Measurements from ENCODE around the gene DTWD2.
A peak's percentile ranks its signal among the peaks of the same experiment; 100 is the strongest.
"Not testable (repeated sequence)": the region's sequence is repeated elsewhere in the genome, so short reads cannot be mapped to it uniquely, and the experiment has no call there.

DTWD2 gene, protein sequence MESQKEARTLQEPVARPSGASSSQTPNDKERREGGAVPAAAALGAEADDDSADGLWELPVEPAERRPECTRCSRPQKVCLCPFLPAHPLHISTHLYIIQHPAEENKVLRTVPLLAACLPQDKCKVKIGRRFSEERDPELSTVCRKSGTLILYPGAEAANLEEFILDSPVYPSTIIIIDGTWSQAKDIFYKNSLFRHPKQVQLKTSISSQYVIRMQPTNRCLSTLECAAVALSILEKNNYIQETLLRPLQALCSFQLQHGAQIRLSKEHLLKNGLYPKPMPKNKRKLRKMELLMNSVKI

DNA sequence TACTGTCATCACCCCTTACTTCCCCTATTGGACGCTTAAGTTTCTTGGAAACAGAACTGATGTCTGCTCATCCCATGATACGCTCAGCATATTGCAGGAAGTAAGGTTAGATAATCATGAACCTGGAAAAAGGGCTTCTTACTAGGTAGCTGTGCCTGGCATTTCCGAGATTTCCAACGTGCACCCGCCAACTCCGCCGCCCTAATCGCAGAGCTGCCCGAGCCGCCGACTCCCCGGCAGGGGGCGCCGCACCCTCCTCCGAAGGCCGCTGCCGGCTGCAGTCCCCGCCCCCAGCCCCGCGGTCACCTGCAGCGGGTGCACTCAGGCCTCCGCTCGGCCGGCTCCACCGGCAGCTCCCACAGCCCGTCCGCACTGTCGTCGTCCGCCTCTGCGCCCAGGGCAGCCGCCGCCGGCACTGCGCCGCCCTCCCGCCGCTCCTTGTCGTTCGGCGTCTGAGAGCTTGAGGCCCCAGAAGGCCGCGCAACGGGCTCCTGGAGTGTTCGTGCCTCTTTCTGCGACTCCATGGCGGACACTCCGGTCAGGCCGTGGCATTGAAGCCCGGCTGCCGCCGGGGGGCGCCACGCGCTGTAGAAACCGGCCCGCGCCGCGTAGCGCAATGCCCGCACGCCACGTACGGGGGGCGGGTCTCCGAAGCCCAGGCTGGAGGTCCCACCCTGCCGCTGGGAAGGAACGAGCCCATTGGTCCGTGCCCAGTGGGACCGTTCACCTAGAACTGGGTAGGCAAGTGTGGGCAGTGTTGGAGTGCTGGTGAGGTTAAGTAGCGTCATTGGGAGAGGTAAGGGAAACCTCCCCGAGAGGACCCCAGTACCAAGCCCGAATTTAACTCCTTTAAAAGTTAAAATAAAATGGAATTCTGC, at the start of gene DTWD2:
DTWD2 (minus strand) TSS at position 560 of the 878 bp plus-strand sequence; CDS start at position 524, 36 bp downstream.
- DNase-seq = peak; percentile 91

DNA sequence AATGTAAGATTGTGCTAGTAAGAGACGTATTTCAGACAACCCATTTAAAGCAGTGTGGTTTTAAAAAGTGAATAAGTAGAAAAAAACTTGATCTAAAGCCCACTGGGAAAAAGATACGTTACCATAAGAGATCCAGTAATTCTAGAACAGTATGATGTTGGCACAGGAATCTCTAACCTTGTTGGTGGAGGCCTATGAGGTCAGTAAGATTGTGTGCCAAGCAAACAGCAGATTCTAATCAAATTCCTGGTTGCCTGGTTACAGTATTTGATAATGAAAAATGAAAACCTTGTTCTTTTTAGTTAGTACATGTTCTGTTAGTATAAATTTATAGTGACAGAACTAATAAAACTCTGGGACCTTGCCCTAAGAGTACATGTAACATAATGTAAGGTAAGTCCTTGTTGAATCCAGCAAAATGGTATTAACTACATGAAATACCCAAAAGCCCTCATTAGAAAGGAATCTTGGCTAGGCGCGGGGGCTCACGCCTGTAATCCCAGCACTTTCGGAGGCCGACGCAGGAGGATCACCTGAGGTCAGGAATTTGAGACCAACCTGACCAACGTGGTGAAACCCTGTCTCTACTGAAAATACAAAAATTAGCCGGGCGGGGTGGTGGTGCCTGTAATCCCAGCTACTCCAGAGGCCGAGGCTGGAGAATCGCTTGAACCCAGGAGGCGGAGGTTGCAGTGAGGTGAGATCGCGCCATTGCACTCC, 49.3 kb upstream of the DTWD2 start:
- DNase-seq = no peak

DNA sequence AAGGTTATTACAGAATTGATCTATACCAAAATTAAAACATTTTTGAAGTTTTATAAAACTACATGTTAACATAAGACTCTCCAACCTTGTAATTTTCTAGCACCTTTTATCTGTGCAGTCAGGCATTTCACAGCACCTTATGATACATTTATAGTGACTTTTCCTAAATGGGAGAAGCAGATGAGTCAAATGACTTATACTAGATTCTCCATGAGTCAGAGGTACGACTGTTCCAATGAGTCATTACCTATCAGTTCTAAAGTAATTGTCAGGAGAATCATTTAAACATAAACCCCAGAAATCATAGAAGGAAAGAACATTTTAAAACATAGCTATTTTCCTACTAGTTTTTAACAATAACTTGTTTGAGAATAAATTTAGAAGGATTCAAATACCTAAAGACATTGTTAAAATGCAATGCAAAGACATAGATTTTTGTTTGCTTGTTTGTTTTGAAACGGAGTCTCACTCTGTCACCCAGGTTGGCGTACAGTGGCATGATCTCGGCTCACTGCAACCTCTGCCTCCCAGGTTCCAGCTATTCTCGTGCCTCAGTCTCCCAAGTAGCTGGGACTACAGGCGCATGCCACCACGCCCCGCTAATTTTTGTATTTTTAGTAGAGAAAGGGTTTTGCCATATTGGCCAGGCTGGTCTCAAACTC, 47.9 kb upstream of the DTWD2 start:
- no peak for DNase-seq

DNA sequence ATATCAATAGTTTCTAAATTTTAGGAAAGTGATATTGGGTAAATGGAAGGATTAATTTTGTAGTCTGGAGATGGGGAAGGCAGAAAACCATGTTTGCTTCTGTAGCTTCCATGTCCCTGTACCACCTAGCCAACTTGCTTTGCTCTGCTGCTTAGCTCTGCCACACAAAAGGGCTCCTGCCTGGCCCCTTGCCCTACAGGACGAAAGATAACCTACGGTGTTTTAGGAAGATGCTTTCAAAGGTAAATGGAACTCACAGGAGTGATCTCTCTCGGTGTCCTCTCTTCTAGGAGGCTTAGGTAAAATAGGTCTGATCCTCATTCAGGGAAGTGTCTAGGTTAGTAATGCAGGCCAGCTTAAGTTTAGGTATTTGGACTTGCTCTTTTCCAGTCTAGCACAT, 44.8 kb upstream of the DTWD2 start:
- DNase-seq = no peak

DNA sequence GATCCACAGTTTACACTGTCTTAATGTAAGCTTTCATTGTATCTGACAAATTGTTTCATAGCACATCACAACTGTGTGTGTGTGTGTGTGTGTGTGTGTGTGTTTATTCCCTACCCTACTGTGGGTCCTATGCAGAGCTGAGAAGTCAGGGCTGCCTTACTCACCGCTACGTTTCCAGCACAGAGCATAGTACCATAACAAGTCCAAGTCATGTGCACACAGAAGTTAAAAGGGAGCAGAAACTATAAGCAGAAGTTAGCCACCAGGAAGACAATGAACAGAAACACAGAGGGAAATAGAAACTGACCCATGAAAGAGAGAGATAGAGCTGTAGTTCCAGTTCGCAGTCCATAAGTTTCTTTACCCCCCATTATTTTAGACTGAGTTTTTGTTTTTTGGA, 44.3 kb upstream of the DTWD2 start:
- no peak for DNase-seq

DNA sequence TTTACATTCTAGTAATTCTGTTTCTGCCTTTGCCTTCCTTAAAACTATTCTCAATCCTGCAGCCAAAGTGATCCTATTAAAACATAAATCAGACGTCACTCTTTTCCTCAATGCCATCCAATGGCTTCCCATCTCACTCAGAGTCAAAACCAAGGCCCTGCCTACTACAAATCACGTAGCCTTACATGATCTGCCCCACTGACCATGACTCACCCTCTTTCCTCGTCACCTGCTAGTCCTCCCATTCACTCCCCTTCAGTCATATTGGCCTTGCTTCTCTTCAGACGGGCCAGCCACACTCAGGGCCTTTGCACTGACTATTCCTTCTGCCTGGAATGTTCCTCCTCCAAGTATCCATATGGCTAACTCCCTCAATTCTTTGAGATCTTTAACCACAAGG, 43.6 kb upstream of the DTWD2 start:
- no peak for DNase-seq

DNA sequence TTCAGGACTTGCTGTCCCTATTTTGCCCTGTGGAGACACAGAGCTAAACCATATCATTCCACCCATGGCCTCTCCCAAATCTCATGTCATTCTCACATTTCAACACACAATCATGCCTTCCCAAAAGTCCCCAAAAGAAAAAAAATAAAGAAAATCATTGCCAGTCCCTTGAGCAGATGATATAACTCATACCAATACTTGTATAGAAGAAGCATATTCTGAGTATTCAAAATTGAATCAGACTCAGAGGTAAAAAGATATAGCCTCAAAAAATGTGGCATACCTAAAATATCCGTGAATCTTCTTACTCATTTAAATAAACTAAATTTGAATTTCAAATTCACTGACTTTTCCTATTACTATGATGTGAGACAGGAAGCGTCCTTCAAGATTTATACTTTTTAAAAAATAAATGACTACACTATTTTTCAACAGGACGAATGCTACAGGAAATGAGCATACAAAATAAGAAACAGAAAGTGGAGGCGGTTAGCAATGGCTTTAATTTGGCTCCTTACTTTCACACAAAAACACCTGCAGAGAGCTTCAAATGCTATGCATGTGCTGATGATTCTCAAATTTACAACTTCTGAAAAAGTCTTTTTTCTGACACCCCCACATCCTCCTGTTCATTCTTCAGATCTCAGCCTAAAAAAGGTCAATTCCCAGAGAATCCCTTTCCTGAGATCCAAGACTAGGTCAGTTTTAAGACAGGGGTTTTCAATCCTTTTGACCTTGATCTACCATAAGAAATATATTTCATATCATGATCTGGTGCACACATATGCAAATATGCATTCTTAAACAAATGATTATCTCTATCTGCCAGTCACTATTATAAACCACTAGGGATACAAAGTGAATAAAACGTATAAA, 42.9 kb upstream of the DTWD2 start:
- no peak for DNase-seq

DNA sequence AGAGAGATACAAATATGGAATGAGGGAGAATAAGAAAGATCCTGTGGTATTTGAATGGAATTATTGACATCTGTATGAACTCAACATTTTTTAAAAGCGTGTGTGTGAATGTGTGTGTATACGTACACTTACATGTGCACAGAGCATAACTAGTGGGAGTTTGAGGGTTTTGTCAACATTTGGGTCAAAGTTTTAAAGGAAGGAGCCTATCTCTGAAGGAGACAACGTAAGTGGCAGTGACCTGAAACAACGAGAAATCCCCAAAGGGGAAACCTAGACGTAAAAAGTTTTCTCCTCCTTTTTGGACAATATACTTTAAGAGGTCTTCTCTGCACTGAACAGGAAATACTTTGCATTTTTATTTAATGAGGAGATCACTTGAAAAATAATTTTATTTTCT, 40.2 kb upstream of the DTWD2 start:
- DNase-seq = no peak

DNA sequence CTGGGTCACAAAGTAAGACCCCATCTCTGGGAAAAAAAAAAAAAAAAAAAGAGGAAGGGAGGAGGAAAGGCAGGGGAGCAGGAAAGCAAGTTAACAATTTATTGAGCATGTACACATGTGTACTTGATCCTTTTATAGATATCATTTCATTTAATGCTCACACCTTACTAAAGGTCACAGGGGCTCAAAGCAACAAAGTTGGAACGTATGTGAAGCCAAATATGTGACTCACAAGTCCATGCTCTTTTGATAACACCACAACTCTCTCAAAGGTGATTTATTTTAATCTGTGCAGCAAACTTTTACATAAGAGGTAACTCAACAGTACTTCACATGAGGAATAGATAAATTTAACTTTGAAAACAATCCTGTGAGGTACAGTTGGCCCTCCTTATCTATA, 34.4 kb upstream of the DTWD2 start:
- no peak for DNase-seq

DNA sequence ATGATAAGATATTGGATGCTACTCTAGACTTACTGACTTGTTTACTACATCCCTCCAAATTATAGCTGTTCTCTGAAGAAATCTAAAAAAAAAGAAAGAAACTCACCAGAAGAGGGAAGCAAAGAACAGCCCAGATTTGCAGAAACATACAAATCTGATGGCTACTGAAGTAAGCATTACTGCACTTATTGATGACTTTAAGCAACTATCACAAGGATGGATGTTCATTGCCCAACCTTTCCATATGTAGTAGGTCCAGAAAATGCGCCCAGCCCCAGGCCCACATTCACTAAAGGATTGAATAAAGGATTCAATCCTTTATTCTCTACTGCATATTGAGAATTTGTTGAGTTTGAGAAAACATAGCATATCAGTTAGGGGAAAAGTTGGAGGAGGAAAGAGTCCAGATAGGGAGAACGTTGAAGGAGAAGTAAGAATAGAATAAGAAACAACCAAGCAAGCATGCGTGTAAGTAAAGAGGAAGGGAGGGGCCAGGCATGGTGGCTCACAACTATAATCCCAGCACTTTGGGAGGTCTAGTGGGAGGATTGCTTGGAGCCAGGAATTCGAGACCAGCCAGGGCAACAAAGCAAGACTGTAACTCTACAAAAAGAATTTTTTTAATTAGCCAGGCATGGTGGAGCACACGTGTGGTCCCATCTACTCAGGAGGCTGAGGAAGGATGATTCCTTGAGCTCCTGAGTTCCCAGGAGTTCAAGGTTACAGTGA, 33.8 kb upstream of the DTWD2 start:
- no peak for DNase-seq

DNA sequence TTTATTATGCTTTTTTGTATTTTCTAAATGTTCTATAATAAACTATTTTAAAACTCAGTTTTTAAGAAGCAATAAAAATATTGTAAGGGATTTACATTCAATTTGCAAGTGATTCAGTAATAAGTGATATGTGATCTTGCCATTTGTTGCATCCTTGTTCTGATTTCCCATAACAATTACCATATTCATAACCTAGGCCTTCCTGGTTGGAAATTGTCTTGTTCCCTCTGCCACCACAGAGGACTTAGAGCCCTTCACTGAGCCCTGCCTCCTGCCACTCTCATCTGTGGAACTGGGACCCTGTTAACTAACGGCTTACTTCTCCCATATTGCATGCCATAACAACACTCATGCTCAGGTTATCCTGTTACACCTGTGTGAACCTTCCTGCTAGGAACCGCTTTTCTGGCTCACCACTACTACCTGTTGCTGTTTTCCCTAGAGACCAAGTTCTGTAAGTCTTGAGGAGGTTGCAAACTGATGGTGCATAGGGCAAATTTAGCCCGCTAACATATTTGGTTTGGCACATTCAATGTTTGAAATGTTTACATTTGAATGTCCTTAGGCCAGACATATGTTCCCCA, 32.9 kb upstream of the DTWD2 start:
- DNase-seq = no peak

DNA sequence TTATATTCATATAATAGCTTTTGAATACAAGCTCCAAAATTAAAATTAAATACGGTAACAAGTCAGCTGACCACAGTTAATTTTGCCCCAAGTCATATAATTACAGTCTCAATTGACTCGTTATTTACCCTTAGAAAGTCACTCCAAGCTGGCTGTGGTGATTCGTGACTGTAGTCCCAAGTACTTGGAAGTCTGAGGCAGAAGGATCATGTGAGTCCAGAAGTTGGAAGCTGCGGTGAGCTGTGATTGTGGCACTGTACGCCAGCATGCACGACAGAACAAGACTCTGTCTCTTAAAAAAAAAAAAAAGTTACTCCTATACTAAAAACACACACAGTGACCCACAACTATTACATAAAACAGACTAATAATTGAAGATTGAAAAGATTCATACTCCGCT, 31.6 kb upstream of the DTWD2 start:
- no peak for DNase-seq

DNA sequence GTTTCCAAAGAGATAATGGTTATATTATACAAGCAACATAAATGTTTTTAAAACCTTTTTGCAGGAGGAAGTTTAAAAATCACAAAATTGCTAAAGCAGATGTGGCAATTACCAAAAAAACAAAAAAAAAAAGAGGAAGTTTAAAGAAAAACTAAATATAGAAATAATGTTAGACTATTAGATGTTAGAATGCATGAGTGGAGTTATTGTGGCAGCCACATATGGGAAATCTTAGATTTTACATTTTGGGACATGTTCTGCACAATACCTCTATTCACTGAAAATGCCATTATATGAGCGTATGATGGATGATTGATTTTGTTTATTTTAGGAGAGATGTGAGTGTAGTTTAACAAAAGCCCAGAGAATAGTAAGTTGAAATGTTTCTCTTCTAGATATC, 31.2 kb upstream of the DTWD2 start:
- DNase-seq = no peak

DNA sequence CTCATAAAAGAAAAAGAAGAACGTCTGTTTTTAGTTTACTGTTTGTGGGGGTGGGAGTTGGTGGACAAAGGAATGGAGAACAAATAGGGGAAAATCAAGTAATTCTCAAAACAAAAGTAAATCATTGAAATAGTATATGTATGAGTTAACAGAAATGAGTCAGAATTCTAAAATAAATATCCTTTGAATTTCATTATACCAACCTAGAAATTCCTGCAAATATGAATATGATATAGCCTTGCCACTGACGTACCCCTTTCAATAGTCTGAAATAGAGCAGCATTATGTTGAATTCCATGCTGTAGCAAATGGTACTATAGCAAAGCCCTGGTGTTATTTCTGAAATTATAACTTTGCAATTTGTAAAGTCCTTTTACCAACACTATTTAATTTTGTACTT, 29.6 kb upstream of the DTWD2 start:
- no peak for DNase-seq

DNA sequence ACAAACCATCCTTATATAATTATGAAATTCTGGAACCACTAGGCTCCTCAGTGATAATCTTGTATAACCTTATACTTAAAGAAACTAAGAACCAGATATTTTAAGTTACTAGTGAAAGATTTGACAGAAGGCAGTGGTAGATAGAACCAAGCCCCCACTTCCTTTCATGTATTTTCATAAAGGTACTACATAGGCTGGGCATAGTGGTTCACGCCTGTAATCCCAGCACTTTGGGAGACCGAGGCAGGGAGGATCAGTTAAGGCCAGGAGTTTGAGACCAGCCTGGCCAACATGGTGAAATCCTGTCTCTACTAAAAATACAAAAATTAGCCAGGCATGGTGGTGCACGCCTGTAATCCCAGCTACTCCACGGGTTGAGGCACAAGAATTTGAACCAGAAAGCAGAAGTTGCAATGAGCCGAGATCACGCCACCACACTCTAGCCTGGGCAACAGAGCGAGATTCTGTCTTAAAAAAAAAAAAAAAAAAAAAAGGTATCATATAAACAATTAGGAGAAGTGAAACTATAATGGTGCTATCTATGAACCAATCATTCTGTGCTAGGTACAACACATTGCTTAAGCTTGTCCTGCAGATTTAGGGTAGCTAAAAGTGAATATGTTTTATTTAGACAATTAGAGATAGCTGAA, 27.9 kb upstream of the DTWD2 start:
- no peak for DNase-seq

DNA sequence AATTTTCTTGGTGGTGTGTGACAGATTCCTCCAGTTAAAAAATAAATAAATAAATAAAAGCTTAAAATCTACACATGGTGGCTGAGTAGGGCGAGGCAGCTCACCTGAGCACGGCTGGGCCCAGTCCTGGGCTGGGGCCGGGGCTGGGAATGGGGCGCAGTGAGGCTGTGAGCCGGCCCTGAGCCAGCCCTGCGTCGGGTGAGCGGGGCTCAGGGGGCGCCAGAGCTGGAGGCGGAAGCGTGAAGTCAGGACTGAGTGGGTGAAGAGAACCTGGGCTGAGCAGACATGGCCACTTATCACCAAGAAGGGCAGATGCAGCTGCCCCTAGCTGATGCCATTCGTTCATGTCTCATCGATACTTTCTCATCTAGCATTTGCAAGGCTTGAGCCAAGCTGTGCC, 22.8 kb upstream of the DTWD2 start:
- DNase-seq = no peak

DNA sequence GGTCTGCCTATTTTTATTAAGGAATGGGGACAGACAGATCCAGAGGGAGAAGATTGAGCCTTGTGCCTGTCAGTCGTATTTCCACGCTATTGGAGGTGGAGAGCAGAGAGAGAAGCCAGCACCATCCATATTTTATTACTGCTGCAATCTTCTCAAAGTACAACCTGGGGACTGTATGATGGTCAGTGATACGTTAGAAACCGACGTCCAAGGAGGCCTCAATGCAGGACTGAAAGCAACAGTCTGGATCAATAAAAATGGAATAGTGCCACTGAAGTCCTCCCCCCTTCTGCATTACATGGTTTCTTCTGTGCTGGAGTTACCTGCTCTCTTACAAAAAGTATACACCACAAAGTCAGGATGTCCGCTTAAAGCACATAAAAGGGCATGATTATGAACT, 21.9 kb upstream of the DTWD2 start:
- DNase-seq = no peak

DNA sequence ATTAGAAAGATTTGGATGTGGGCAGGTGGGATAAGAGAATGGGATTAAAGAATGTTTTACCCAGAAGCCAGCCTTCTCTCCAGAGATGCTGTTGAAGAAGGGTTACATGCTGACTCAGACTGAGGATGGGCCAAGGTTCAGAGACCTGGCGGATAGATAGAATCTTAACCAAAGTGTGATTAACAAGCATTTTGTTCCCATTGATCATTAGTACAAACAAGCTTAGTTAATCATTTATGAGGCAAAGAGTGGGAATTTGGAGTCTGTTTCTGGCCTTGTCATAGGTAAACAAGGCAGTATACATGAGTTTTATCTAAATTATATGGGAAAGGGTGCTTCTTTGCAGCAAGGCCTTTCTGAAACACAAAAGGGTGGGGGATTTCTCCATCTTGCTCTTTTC, 20.8 kb upstream of the DTWD2 start:
- DNase-seq = no peak

DNA sequence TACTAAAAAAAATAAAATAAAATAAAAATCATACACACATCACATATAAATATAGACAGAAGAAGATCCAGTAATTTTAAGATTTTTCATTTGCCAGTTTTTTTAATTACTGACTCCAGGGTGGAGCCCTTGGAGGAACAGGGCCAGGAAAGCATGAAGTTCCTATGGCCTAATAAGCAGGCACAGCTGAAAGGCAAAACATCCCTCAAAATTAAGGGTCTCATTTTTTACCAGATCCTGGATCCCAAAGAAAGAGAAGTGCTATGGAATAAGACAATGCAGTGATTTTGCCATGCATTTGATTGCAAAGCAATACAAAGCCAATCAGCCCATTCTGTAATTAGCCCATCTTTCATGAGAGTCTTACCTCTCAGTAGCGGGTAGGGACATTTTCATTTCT, 11.3 kb upstream of the DTWD2 start:
- no peak for DNase-seq

DNA sequence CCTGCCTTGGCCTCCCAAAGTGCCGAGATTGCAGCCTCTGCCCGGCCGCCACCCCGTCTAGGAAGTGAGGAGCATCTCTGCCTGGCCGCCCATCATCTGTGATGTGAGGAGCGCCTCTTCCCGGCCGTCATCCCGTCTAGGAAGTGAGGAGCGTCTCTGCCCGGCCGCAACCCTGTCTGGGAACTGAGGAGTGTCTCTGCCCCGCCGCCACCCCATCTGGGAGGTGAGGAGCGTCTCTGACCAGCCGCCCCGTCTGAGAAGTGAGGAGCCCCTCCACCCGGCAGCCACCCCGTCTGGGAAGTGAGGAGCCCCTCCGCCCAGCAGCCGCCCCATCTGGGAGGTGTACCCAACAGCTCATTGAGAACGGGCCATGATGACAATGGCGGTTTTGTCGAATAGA, 10.5 kb upstream of the DTWD2 start:
- not testable (repeated sequence) for DNase-seq

DNA sequence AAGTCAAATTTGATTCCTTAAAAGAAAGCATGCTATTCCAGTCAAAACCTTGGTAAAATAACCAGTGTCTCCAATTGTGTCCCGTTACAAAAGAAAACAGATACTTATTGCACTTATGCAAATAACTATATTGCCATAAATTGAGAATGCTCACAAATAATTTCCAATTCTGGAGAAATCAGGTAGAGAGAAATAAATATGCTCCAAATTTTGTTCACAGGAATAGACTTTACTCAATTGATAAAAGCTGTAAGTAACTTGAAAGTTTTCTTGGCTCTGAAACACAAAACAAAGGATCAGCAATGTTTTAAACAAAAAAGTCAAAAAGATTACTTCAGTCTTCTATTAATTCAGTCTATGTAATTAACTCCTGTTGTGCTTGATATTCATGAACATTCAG, 7.8 kb upstream of the DTWD2 start:
- DNase-seq = no peak

Measured in T1000 (cell line).